Progenitor cell of endocrine pancreas (in vitro differentiated cells): ENCODE measurements around the gene CNIH3. TPM values are rescaled to one million over a fixed set of nuclear protein-coding genes. Genes with fewer than 3 reads are reported as not detected.

Experiments
- DNase-seq: peaks from one replicate; pipeline ENCODE4 v3.0.0; 2021; ENCODE audit warnings: low spot score; ENCODE audit not compliant: unreplicated experiment
- H3K27ac Mint-ChIP-seq: 2 replicates; pipeline ENCODE4 v1.8.0; 2021; ENCODE audit warnings: mild to moderate bottlenecking, moderate library complexity, mixed read lengths
- H3K27me3 Mint-ChIP-seq: 2 replicates; pipeline ENCODE4 v1.8.0; 2021; ENCODE audit warnings: mixed read lengths
- H3K36me3 Mint-ChIP-seq: 2 replicates; pipeline ENCODE4 v1.8.0; 2022; ENCODE audit warnings: mixed read lengths; ENCODE audit not compliant: insufficient read depth
- H3K4me1 Mint-ChIP-seq: 2 replicates; pipeline ENCODE4 v1.8.0; 2021; ENCODE audit warnings: low read depth, mixed read lengths
- H3K4me3 Mint-ChIP-seq: 2 replicates; pipeline ENCODE4 v1.8.0; 2021; ENCODE audit warnings: low read depth, mild to moderate bottlenecking, moderate library complexity, mixed read lengths
- H3K9me3 Mint-ChIP-seq: 2 replicates; pipeline ENCODE4 v1.8.0; 2021; ENCODE audit warnings: low read depth, mixed read lengths
- total RNA-seq: library from RNA; stranded (reverse); gene quantifications from 2 replicates; pipeline ENCODE4 v1.2.1, GENCODE V29; 2021
- TF ChIP-seq, protein P1 (sequence below): fragments of 200-600 bp; sonication (generic); IDR thresholded peaks from one replicate; pipeline ENCODE4 v1.5.0; 2021; ENCODE audit warnings: antibody characterized with exemption, mild to moderate bottlenecking; ENCODE audit not compliant: unreplicated experiment

The CNIH3 gene
- total RNA-seq, 1 donor from 2014 or later: 3.2 TPM

DNA sequence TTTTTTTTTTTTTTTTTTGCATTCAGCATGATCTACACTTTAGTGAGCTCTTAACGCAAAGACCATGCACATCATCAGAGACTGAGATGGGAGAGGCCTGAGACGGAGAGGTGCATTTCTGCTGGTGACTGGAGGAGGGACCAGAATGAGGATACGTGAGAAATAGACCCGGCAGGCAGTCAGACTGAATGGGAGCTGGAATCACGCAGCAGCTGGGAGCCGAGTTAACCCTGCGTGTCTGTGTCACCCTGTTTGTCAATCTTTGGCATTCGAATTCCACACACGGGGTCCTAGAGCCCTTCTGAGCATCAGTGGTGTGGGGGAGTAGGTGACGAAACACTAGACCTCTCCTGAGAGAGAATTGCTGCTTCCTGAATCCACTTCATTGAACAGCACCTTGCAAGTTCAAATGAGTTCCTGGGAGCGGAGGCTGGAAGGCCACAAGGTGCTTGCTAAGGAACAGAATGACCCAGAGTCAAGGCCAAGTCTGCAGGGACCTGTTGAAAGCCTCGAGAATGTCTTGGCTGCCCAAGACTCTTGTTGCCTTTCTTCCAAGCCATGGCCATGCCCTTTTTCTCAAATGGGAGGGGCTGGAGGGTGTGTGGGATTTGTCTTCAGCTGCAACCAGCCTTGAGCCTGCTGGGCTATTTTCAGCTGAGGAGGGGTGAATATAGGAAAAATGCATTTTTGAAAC lies 123.3 kb downstream of the CNIH3 start:
- H3K4me3 Mint-ChIP-seq: no peak overlapping the region
- H3K36me3 Mint-ChIP-seq: no peaks in the 10 kb centered on the region
- no peak overlapping the region for H3K27ac Mint-ChIP-seq
- TF ChIP-seq, protein P1, sequence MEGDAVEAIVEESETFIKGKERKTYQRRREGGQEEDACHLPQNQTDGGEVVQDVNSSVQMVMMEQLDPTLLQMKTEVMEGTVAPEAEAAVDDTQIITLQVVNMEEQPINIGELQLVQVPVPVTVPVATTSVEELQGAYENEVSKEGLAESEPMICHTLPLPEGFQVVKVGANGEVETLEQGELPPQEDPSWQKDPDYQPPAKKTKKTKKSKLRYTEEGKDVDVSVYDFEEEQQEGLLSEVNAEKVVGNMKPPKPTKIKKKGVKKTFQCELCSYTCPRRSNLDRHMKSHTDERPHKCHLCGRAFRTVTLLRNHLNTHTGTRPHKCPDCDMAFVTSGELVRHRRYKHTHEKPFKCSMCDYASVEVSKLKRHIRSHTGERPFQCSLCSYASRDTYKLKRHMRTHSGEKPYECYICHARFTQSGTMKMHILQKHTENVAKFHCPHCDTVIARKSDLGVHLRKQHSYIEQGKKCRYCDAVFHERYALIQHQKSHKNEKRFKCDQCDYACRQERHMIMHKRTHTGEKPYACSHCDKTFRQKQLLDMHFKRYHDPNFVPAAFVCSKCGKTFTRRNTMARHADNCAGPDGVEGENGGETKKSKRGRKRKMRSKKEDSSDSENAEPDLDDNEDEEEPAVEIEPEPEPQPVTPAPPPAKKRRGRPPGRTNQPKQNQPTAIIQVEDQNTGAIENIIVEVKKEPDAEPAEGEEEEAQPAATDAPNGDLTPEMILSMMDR: no peak
- DNase-seq: no peak
- H3K9me3 Mint-ChIP-seq: no peaks in the 10 kb centered on the region
- H3K27me3 Mint-ChIP-seq: peaks cover 15% of the 10 kb centered on the region
- H3K4me1 Mint-ChIP-seq: peaks cover 3% of the 10 kb centered on the region

DNA sequence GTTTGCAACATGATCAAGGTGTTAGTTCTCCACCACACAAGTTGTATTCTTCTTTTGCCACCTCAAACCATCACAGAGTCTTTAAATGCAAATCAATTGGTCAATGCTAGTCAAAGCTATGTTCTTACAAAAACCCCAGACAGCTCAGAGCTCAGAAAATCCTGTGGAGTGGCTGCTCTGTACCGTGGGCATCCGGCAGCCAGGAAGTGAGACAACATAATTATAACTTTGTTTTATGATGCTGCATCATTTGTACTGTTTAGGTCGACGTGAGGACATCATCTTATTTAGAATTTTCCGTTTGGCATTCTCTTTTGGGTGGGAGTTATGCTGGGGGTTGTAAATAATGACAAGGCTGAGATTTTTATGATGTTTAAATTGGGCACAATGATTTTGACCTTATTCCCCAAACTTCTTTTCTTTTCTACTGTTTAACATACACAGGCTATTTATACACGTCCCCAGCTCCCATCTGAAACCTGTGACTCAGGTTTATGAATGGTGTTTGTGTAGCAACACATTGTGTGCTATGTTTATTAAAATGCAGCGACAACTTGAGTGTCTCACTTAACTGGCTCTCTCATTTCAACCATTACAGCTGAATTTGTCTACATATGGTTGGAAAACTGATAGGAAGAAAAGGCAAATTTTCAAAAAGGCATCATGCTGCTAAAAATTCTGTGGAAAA lies 124.0 kb downstream of the CNIH3 start:
- no peak for DNase-seq

DNA sequence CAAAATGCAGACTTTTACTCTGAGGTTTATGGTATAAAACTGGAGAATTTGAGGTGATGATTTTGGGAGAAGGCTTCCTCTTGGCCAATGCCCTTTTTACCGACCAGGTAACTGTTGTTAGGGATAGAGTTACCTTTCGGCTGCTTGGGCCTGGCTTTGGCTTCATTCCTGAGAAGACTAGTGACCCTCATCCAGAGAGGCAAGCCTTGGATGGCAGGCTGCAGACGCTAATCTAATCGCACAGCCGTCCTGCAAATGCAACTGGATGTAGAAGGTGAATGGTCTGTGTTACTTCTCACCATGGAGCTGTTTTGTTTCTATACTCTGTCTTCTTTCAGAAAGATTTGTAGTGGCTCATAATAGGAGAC lies 124.6 kb downstream of the CNIH3 start:
- H3K4me1 Mint-ChIP-seq: peaks cover 3% of the 10 kb centered on the region
- H3K9me3 Mint-ChIP-seq: no peaks in the 10 kb centered on the region
- H3K4me3 Mint-ChIP-seq: no peak overlapping the region
- no peak overlapping the region for H3K27ac Mint-ChIP-seq
- no peak for DNase-seq
- TF ChIP-seq, protein P1: no peak
- H3K36me3 Mint-ChIP-seq: no peaks in the 10 kb centered on the region
- H3K27me3 Mint-ChIP-seq: peaks cover 15% of the 10 kb centered on the region

More for the DNA sequence above, 124.0 kb downstream of the CNIH3 start:
- Mint-ChIP-seq H3K27ac (no peak overlapping the region), H3K27me3 (peaks cover 15% of the 10 kb centered on the region), H3K4me1 (peaks cover 3% of the 10 kb centered on the region), H3K36me3 (no peaks in the 10 kb centered on the region), H3K9me3 (no peaks in the 10 kb centered on the region), H3K4me3 (no peak overlapping the region)
- TF ChIP-seq, protein P1: no peak

DNA sequence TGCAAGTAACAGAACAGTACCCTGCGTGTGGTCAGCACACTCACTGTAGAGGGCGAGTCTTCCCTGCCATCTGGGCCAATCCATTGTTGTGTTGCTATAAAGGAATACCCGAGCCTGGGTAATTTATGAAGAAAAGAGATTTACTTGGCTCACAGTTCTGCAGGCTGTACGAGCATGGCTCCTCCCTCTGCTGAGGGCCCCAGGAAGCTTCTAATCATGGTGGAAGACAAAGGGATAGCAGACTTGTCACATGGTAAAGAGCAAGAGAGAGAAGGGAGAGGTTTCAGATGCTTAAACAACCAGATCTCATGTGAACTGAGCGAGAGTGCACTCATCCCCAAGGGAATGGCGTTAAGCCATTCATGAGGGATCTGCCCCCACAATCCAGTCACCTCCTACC lies 126.2 kb downstream of the CNIH3 start:
- Mint-ChIP-seq H3K4me3 (no peak overlapping the region), H3K9me3 (no peaks in the 10 kb centered on the region), H3K36me3 (no peaks in the 10 kb centered on the region), H3K27ac (no peak overlapping the region), H3K4me1 (no peaks in the 10 kb centered on the region), H3K27me3 (peaks cover 7% of the 10 kb centered on the region)
- TF ChIP-seq, protein P1: no peak
- no peak for DNase-seq

DNA sequence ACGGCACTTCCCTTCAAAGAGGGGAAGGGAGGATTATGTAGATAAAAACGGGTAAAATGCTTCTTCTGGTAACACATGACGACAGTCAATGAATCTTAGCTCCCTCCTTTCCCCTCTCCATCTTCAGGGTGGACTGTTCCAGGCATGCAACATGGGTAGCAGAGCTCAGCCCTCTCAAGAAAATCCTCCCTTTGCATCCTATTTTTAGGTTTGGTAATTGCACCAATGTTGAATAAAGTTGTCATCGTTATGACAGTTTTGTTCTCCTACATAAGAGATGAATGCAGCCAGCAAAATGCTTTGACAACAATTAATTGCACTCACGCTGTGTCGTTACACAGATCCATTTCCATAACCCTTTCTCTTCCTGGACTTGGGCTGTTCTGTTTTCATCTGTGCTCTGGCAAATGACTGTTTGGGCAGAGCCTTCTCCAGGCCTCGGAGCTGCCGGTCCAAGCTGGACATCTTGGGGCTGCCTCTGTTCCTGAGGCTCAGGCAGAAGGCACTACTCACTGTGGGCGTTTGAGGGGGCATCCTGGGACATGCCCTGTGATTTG lies 127.6 kb downstream of the CNIH3 start:
- Mint-ChIP-seq H3K4me3 (no peak overlapping the region), H3K27ac (no peak overlapping the region), H3K4me1 (no peaks in the 10 kb centered on the region), H3K36me3 (no peaks in the 10 kb centered on the region), H3K9me3 (no peaks in the 10 kb centered on the region), H3K27me3 (peaks cover 5% of the 10 kb centered on the region)
- TF ChIP-seq, protein P1: no peak
- DNase-seq: no peak
